HG02610 (cell line): ENCODE data around the gene BMP8A.

Experiments
- ATAC-seq: cut with Tn5 transposase; IDR thresholded peaks from one replicate; pipeline ENCODE4 v1.9.1; 2021; ENCODE audit warnings: mild to moderate bottlenecking, moderate library complexity; ENCODE audit not compliant: unreplicated experiment

The BMP8A gene

DNA sequence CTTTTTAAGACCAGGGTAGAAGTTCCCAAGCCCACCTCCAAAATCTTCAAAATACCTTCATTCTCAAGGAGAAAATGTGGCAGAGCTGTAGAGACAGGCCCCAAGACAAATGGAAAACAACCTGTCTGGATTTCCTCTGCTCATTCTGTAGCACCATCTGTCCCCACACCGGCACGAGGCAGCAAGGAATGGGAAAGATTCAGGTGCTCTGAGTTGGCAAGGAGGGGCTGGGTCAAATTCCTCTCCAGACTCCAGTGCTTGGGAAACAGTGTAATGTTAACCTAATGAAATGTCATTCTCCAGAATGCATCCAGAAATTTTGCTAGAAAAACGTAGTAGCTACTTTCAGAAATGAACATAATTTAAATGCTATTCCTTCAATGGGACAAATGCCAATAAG is 75.9 kb downstream of the BMP8A start:
- ATAC-seq: no peak

DNA sequence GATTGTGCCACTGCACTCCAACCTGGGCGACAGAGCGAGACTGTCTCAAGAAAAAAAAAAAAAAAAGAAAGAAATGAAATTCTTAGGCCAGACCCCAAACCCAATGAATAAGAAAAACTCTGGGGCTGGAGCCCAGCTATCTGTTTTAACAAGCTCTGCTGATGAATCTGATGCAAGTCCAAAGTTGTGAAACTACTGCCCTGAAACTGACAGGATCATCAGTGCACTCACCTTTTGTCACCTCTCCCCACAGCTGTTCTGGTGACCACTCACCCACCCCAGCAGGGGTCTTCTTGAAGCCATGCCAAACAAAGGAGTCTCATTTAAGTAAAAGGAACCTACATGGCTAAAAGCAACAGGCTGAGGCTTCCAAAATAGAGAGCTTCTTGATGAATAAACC is 76.8 kb downstream of the BMP8A start:
- no peak for ATAC-seq

DNA sequence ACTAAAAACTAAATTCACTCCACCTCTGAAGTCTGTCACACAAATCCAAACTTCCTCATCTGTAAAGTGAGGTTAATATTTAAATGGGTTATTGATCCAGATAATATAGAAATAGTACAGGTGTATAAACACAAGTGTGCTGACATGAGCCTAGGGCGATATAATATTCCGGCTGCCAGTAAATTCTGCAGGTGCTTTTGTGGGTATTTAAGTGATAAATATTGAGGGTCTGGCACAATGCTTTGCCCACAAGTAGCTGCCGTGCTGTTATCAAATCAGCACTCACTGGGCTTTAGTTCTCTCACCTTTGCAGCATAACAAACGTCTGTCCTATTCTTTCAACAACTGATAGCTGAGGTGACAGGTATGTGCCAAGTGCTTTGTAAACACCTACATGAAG is 77.6 kb downstream of the BMP8A start:
- ATAC-seq: no peak

DNA sequence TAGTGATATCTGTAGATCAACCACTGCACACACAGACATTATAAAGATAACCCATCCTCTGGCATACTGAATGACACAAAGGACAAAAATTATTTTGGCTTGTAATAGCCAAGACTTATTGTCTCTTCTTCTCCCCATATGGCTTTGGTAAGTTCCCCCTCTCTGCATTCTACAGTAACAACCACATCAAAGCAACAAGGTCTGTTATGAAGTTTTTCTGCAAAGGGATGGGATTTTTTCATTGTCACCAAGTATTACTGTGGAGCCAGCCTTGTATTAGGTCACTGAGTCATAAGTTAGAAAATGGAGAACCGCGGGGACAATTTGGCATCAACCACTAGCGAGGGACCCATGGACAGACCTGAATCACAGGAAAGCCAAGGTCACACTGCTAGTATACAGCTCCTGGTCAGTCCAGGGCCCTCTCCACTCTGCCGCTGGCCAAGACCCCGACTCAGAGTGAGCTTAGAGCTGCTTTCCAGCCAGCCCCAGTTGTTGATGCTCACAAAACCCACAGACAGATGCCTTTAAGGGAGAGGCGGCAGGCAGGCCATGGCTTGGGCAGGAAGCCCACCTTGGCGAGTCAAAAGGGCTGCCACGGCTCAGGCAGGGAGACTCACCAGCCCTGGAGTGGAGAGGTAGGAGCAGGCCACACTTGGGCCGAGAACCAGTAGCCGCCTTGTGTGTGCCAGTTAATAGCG is 79.2 kb downstream of the BMP8A start:
- ATAC-seq: no peak

DNA sequence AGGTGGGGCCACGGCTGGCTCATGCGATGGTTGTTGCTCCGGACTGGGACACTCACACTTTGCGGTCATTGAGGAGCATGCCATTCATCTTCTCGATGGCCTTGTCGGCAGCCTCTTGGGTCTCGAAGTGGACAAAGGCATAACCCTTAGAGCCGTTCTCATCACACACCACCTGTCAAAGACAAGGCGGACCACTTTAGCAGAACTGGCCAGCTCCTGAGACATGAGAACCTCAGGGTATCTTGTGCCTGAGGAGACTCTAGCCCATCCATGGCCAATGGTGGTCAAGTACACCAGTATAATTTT is 79.7 kb downstream of the BMP8A start:
- ATAC-seq: no peak

DNA sequence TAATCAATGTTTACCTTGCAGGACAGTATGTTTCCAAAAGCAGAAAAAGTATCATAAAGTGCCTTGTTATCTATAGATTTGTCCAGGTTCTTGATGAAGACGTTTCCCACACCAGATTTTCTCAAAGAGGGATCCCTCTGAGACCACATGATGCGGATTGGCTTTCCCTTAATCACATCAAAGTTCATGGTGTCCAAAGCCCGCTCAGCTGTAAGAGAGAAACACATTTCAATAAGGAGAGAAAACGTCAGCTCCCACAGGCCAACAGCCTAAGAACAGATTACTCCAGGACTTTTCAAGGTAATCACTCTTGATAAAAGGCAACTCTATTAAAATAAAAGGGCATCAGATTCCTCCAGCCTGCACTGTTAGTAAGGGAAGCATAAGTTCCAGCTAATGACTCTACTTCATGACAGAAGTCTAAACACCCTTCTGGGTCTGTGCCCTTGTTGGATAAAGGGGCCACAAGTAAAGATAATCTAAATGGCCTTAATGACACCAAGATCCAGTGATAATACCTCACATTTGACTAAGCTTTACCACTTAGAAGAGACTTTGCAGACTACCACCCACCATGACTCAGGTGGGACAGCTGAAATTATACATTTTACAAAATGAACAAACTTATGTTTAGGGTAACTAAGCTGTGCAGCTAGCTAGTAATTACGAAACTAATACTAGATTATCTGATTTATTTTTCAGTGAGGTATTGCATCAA is 81.1 kb downstream of the BMP8A start:
- ATAC-seq: no peak

DNA sequence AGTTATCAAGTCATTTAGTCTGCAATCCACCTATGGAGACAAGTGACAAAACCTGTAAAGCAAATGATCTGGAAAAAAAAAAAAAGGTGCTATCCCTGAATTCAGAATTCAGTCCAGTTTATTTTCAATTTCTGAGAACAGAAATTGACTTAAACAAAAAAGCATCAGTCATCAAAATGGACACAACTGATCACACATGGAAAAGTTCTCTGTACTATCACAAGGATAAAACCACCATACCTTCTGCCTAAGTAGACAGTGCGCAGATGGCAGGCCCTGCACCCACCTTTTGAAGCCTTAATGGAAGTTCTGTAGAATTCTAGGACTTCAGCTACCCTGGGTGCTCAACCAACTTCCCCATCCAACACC is 81.6 kb downstream of the BMP8A start:
- ATAC-seq: no peak

DNA sequence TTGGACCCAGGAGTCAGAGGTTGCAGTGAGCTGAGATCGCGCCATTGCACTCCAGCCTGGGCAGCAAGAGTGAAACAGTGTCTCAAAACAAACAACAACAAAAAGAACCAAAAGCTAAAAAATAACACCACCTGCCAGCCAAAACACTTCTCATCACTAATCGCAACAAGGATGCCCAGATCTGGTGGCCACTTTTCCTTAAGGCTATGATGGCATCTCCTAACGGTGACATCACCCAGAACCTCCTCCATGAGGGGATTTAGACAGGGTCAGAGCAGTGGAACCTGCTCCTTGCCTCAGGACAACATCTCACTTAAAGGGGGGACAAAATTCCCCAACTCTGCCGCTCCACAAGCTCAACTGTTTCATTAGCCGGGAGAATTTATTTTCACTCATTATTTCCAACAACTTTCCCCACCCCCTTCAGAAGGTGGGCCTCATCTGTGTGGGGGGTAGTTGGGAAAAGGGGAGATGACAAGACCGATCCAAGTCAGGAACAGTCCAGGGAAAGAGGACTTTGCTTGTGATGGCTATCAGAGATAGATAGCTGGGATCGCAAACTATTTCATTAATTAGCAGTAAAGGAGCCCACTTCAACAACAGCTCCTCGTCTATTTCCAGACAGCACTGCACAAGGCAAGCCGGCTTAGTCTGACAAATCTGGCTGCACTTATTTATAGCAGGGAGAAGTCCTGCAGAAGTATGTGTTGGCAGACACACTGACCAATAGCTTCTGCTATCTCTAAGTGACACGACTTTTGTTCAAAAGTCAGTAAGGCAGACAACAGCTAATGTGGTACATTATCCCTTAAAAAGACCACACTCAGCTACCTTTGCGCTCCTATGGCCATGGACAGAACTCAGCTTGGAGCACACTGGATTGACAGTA is 82.5 kb downstream of the BMP8A start:
- ATAC-seq: no peak

DNA sequence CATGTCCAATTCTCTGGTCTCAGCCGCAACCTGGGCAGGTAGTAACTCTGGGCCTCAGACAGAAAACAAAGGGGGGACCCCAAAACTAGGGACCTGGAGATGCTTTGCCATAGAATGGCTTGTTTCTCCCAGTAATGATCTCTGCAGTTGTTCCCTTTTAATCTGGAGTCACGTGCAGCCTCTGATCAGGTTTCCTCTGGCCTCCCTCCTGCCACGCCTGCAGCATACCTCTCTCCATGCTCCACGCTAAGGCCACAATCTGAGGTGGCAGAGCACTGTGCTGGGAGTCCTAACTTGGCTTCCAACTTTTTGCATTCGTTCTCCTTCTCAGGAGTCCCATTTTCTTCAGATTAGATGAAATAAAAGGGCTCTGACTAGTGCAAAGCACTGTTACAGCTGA is 83.2 kb downstream of the BMP8A start:
- ATAC-seq: no peak
